HG03097 (cell line): ENCODE results near the gene TCP11L2.
A peak's percentile ranks its signal among the peaks of the same experiment; 100 is the strongest.
"Not testable (repeated sequence)": the region's sequence is repeated elsewhere in the genome, so short reads cannot be mapped to it uniquely, and the experiment has no call there.

Source experiments
- ATAC-seq: cut with Tn5 transposase; IDR thresholded peaks from one replicate; pipeline ENCODE4 v1.9.1; 2021; ENCODE audit not compliant: unreplicated experiment, low FRiP score

The TCP11L2 gene

DNA sequence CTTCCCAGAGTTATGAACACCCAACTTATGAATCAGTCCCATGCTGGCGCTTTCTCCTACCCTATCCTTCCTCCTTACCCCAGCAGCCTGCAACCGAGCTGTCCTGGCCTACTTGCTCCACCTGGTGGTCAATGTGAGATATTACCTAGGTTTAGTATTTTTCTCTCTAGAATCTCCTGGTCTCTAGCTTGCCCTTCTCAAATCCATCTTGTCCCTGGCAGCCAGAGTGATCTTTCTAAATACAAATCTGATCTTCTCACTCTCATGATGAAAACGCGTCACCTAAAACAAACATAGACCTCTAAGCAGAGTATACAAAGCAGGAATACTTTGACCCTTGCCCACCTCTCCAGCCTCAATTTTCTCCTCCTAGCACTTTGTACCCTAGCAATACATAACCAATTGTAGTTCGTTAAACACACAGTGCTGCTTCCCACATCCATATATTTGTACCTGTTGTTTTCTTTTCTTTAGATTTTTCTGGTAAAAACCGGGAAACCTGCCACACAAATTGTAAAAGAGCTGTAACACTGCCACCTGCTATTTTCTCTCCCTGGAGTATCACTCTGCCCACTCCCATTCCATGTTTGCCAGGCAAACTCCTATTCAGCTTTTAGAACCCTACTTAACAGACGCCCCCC is 20.0 kb upstream of the TCP11L2 start:
- no peak for ATAC-seq

GRCh38 chr12:106284358-106285105 is 18.0 kb upstream of the TCP11L2 start:
- ATAC-seq = no peak

GRCh38 chr12:106285982-106286381 is 16.6 kb upstream of the TCP11L2 start:
- no peak for ATAC-seq

GRCh38 chr12:106286576-106287162 is 15.9 kb upstream of the TCP11L2 start:
- not testable (repeated sequence) for ATAC-seq

DNA sequence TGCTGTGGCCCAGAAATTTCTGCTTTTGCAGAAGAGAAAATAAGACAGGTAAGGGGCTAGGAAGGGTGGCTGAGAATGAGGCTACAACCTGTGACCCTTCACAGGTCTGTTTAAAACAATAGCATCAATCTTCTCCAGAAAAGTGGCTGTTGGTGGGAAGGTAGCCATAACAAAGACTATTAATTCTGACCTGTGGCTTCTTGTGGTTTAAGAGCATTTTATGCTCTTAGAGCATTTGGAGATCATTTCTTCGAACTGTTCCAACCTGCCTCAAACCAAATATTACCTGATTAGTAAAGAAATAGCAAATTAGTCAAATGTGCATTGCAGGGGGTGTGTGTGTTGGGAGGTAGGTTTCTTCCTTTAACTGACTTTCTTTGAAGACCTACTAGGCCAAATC is 15.2 kb upstream of the TCP11L2 start:
- ATAC-seq = no peak

DNA sequence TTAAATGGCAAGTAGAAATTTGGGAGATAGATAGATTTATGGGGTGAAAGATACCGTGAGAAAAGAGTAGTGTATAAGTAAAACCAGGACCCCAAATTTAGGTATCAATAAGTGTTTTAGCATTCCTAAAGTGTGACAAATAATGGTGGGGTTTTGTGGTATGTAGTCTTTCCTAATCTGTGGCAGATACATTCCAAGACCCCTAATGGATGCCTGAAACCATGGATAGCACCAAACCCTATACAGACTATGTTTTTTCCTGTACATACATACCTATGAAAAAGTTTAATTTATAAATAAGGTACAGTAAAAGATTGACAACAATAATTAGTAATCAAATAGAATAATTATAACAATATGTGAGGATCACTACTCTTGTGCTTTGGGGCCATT is 14.4 kb upstream of the TCP11L2 start:
- ATAC-seq = no peak

- no peak for ATAC-seq
These were observed 13.9 kb upstream of the TCP11L2 start for GRCh38 chr12:106288494-106289195.

DNA sequence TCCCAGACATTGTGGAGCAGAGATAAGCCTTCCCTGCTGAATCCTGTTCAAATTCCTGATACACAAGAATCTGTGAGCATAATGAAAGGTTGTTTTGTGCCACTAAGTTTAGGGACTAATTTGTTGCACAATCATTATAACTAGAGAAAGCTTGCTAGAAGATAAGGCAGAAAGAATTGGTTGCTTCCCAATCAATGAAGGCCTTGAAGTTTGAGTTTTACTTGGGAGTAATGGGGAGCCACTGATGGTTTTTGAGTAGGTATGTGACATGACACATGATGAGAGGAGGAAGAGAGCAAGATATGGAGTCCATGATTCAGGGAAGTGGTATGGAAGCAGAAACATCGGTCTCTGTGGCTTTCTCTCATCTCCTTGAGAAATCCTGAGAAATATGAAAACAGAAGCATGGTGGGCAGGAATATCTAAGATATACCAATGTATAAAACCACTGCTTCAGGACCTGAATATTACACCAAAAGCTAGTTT is 13.3 kb upstream of the TCP11L2 start:
- ATAC-seq = no peak

DNA sequence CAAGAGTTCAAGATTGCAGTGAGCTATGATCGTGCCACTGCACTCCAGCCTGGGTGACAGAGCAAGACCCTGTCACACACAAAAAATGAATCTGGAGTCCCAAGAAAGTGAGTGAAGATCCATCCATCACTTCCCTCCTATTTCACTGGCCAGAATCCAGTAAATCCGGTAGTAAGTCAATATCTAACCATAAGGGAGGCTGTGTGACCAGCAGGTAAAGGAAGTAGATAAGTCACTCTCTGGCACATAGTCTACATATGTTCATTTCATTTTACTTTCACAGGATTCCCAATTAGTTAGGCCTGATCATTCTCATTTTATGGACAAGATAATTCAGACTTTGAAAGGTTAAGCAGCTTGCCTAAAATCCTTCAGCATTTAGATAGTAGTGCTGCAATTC is 11.9 kb upstream of the TCP11L2 start:
- ATAC-seq = no peak

DNA sequence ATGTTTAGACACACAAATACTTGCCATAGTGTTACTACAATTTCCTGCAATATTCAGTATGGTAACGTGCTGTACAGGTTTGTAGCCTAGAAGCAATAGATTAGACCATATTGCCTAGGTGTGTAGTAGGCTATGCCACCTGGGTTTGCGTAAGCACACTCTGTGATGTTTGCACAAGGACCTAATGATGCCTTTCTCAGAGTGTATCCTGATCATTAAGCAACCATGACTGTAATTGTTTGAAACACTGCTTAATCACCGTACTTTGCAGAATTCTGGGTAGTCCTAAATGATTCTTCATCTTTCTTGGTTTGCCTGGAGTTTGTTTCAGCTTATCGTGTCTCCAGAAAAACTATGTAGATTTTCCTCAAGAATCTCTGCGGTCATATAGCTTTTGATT is 11.2 kb upstream of the TCP11L2 start:
- ATAC-seq = no peak

DNA sequence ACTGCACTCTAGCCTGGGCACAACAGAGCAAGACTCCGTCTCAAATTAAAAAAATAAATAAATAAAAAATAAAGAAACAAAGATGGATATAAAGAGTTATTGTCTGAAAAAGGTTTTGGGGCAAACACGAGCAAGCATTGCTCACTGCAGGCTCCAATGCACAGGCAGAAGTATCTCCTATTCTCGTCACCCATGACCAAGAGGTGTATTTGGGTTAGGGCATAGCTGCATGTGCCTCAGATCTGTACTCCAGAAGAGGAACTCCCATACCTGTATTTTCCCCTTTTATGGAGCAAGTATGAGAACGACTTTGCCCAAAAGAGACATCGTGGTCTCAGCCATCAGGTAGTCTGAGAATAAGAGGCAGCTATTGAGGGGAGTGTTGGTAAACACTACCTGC is 10.2 kb upstream of the TCP11L2 start:
- no peak for ATAC-seq

DNA sequence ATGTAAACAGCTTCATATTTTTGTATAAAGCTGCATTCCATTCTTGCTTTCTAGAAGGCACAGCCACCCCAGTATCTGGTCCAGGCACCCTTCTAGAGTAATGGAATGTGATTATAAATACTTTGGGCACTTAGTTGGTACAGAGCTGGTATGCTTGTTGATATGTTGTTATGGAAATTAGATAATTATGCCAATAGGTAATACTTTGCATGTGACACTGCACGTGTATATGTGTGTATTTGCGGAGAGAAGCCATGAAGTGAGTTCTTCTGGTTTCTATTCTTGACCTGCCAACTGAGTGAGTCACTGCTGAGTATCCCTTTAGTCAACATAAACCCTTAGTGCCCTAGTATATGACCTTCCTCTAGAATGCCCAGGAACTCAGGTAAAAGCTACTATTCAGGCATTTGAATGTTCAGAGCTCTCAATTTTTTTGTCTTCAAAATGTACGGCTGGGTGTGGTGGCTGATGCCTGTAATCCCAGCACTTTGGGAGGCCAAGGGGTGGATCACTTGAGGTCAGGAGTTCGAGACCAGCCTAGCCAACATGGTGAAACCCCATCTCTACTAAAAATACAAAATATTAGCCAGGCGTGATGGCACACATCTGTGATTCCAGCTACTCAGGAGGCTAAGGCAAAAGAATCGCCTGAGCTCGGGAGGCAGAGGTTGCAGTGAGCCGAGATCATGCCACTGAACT is 6.2 kb upstream of the TCP11L2 start:
- no peak for ATAC-seq

DNA sequence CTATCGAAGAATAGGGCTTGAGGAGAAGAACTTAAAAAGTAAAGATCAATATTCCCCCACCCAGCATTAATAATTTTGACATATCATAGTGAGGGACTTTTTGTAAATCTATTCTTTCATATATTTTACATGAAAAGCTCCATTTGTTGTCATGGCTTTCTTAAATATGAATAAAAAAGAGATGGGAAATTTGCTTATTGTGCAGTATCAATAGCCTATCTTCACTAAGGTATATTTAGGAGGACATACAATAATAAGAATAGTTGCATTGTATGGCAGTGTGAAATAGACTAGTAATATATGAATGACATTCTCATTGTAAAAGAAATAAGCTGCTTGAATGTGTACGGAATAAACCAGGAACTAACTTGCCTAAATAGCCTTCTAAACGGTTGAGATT is 5.5 kb upstream of the TCP11L2 start:
- no peak for ATAC-seq

GRCh38 chr12:106297681-106298080 is 4.9 kb upstream of the TCP11L2 start:
- ATAC-seq = no peak

- no peak for ATAC-seq
These were observed 3.2 kb upstream of the TCP11L2 start for GRCh38 chr12:106299202-106299774.

- ATAC-seq = no peak
These were observed 1.8 kb upstream of the TCP11L2 start for GRCh38 chr12:106300761-106301160.

- ATAC-seq = no peak
These were observed 1.3 kb upstream of the TCP11L2 start for GRCh38 chr12:106301241-106301610.

GRCh38 chr12:106301611-106302321 is 767 bp upstream of the TCP11L2 start:
- peak; percentile 63 for ATAC-seq

DNA sequence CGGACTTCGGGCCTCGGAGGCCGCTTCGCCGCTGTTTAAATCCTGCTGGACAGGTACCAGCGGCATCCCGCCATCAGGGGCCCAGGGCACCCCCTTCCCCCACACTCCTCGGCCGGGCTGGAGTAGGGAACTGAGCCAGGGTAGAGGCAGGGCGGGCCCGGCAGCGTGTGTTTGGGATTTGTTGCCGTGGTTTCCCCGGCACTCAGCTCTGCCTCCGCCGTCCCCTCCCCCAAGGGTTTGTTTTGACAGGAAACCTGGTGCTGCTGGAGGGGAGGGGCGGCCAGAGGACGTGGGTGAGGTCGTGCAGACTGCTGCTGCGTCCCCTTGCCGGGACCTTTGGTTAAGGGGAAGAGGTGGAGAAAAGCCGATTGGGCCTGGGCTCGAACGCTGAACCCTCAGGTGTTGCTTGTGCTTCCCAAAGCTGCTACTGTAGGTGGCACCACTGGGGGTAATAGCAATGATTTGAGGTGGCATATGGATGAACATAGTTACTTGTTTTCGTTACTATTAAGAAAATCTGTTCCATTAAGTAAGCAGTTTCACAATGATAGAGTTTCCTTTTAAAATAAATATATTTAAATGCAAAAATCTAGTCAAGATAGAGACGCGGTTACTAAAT is 778 bp downstream of the TCP11L2 start:
- no peak for ATAC-seq
